HCT116 (cell line): ENCODE measurements around the gene SIPA1L3. TPM values are rescaled to one million over a fixed set of nuclear protein-coding genes. Genes with fewer than 3 reads are reported as not detected.

ENCODE experiments used
- ATAC-seq: fragments of 200-7000 bp; cut with Tn5 transposase; 2 replicates; pipeline ENCODE4 v1.9.1; 2020; ENCODE audit warnings: mild to moderate bottlenecking, moderate library complexity
- BruUV-seq: library from RNA; stranded (reverse); fragments of 400-500 nt; replicated peaks from 2 replicates; lab custom pipeline; 2021; lab: Mats Ljungman, UMichigan
- CTCF ChIA-PET: fragments of 300-600 bp; sonication (Branson Sonifier 250); formaldehyde crosslinking; loops from one replicate; lab custom pipeline; 2021; ENCODE audit warnings: antibody characterized with exemption; lab: Charles Lee
- POLR2A ChIA-PET: fragments of 300-600, 350-600 bp; sonication (Branson Sonifier 250); formaldehyde crosslinking; loops from one replicate; lab custom pipeline; 2021; ENCODE audit warnings: antibody characterized with exemption; lab: Charles Lee
- RAD21 ChIA-PET, 2 experiments: fragments of 300-600 bp; sonication (Branson Sonifier 250); formaldehyde crosslinking; loops; one replicate each; lab custom pipeline; 2023; ENCODE audit warnings: low total read pairs in 2 of 2; ENCODE audit not compliant: uncharacterized antibody in 2 of 2, unreplicated experiment in 2 of 2, low non-redundant PET in 1 of 2; lab: Charles Lee
- DNase-seq: peaks from one replicate; pipeline ENCODE4 v3.0.0-alpha.2; 2010; ENCODE audit warnings: low read depth, low spot score
- H2AFZ ChIP-seq: fragments of 200-600 bp; shearing (Covaris generic), sonication (generic); 2 replicates; pipeline ENCODE4 v1.6.1; 2017; ENCODE audit warnings: low read depth, mixed run types, mixed read lengths, antibody characterized with exemption, low read length; ENCODE audit not compliant: poor library complexity, severe bottlenecking
- H3K27ac ChIP-seq: 2 replicates; pipeline ENCODE4 v1.5.1; 2012; ENCODE audit warnings: low read depth, low read length
- H3K27me3 ChIP-seq: fragments of 200-600 bp; sonication (generic); 2 replicates; pipeline ENCODE4 v1.6.1; 2016; ENCODE audit warnings: mixed run types, low read length, mixed read lengths; ENCODE audit not compliant: insufficient read depth
- H3K36me3 ChIP-seq, 2 experiments: fragments of 200-500 bp in 1 of 2; fragments of 200-600 bp in 1 of 2; sonication (Bioruptor generic) in 1 of 2; sonication (generic) in 1 of 2; 2 replicates each; pipeline versions ENCODE4 v1.5.1 to v1.6.1; 2014 to 2016; ENCODE audit warnings: low read length in 2 of 2, inconsistent platforms in 1 of 2, mixed read lengths in 1 of 2, mixed run types in 1 of 2; ENCODE audit not compliant: insufficient read depth in 2 of 2, control insufficient read depth in 1 of 2
- H3K4me1 ChIP-seq, 2 experiments: fragments of 200-600 bp in 1 of 2; sonication (generic) in 1 of 2; 2 replicates each; pipeline versions ENCODE4 v1.5.1 to v1.6.1; 2012 to 2017; ENCODE audit warnings: low read length in 2 of 2, inconsistent platforms in 1 of 2, mild to moderate bottlenecking in 1 of 2, mixed read lengths in 1 of 2, mixed run types in 1 of 2, moderate library complexity in 1 of 2; ENCODE audit not compliant: insufficient read depth in 2 of 2, control insufficient read depth in 1 of 2
- H3K4me2 ChIP-seq: fragments of 200-600 bp; sonication (generic); 2 replicates; pipeline ENCODE4 v1.6.1; 2017; ENCODE audit warnings: mixed run types, low read length, mixed read lengths
- H3K4me3 ChIP-seq, 2 experiments: fragments of 200-600 bp in 1 of 2; sonication (generic) in 1 of 2; replicated peaks in 1 of 2; 2 replicates each; pipeline ENCODE4 v1.5.1; 2011 to 2016; ENCODE audit warnings: low read length in 2 of 2, control low read depth in 1 of 2, low read depth in 1 of 2, mild to moderate bottlenecking in 1 of 2, mixed read lengths in 1 of 2, mixed run types in 1 of 2
- H3K79me2 ChIP-seq: fragments of 200-600 bp; sonication (generic); 2 replicates; pipeline ENCODE4 v1.6.1; 2017; ENCODE audit warnings: mild to moderate bottlenecking, mixed run types, low read length, moderate library complexity, mixed read lengths; ENCODE audit not compliant: insufficient read depth
- H3K9ac ChIP-seq: fragments of 200-600 bp; sonication (generic); 2 replicates; pipeline ENCODE4 v1.6.1; 2016; ENCODE audit warnings: low read length, mixed read lengths
- H3K9me2 ChIP-seq: fragments of 200-600 bp; sonication (generic), shearing (Covaris generic); 2 replicates; pipeline ENCODE4 v1.6.1; 2017; ENCODE audit warnings: mixed run types, mild to moderate bottlenecking, moderate library complexity; ENCODE audit not compliant: insufficient read depth
- H3K9me3 ChIP-seq, 2 experiments: fragments of 200-500 bp in 1 of 2; fragments of 200-600 bp in 1 of 2; sonication (Bioruptor generic) in 1 of 2; sonication (generic) in 1 of 2; 2 replicates each; pipeline ENCODE4 v1.6.1; 2014 to 2017; ENCODE audit warnings: low read length in 2 of 2, mixed read lengths in 2 of 2, inconsistent platforms in 1 of 2, low read depth in 1 of 2, mild to moderate bottlenecking in 1 of 2, mixed run types in 1 of 2, moderate library complexity in 1 of 2; ENCODE audit not compliant: control insufficient read depth in 1 of 2, insufficient read depth in 1 of 2
- H4K20me1 ChIP-seq: fragments of 200-600 bp; sonication (generic), shearing (Covaris generic); 2 replicates; pipeline ENCODE4 v1.6.1; 2017; ENCODE audit warnings: mixed run types, mild to moderate bottlenecking, moderate library complexity; ENCODE audit not compliant: insufficient read depth
- ATF3 ChIP-seq: IDR thresholded peaks from 2 replicates; pipeline ENCODE4 v1.6.1; 2012
- EZH2phosphoT487 ChIP-seq: fragments of 200-600 bp; IDR thresholded peaks from 2 replicates; pipeline ENCODE4 v1.6.1; 2018; ENCODE audit warnings: antibody characterized with exemption, borderline replicate concordance
- JUND ChIP-seq: IDR thresholded peaks from 2 replicates; pipeline ENCODE4 v1.6.1; 2012
- POLR2A ChIP-seq: IDR thresholded peaks from 2 replicates; pipeline ENCODE4 v1.7.0; 2011; ENCODE audit warnings: borderline replicate concordance; ENCODE audit not compliant: insufficient read depth, insufficient read length; ENCODE audit errors: extremely low read depth
- POLR2AphosphoS5 ChIP-seq: IDR thresholded peaks from 2 replicates; pipeline ENCODE4 v1.6.1; 2011; ENCODE audit warnings: mild to moderate bottlenecking, low read depth, low read length, moderate library complexity
- RAD21 ChIP-seq: IDR thresholded peaks from 2 replicates; pipeline ENCODE4 v1.6.1; 2012; ENCODE audit warnings: low read depth, mild to moderate bottlenecking
- REST ChIP-seq: IDR thresholded peaks from 2 replicates; pipeline ENCODE4 v1.6.1; 2012; ENCODE audit warnings: low read depth
- SIN3A ChIP-seq: IDR thresholded peaks from 2 replicates; pipeline ENCODE4 v1.6.1; 2012; ENCODE audit warnings: low read depth
- SP1 ChIP-seq: IDR thresholded peaks from 2 replicates; pipeline ENCODE4 v1.6.1; 2012; ENCODE audit warnings: low read depth
- ZFX ChIP-seq: fragments of 450-650 bp; IDR thresholded peaks from 2 replicates; pipeline ENCODE4 v1.6.1; 2017
- ZNF274 ChIP-seq: fragments of 200-500 bp; sonication (Bioruptor generic); IDR thresholded peaks from 2 replicates; pipeline ENCODE4 v1.6.1; 2014; ENCODE audit warnings: mild to moderate bottlenecking, low read depth, low read length, inconsistent platforms
- intact Hi-C: fragments of 100-400 bp; cut with micrococcal nuclease; formaldehyde crosslinking; loops from 2 replicates; pipeline ENCODE4 v1.10.0; 2022
- total RNA-seq: library from RNA; stranded (reverse); gene quantifications from one replicate; pipeline ENCODE4 v1.2.1, GENCODE V29; 2021; ENCODE audit not compliant: unreplicated experiment

The SIPA1L3 gene
- total RNA-seq, 1 experiment from 2014 or later, result 41.8 TPM

GRCh38 chr19:38251564-38252051 is 344.6 kb downstream of the SIPA1L3 start:
- Histone ChIP-seq H3K4me1 (peaks cover 0 to 22% of the 10 kb centered on the region in 2 experiments; a peak in 1 of 4 replicates), H3K9me2 (no peaks in the 10 kb centered on the region), H3K9me3 (no peaks in the 10 kb centered on the region), H3K9ac (no peak overlapping the region), H3K27me3 (no peaks in the 10 kb centered on the region), H2AFZ (no peak overlapping the region), H3K27ac (no peak overlapping the region; the same call in 1 of the 2 replicates), H3K4me2 (no peak overlapping the region), H4K20me1 (no peaks in the 10 kb centered on the region), H3K36me3 (no peaks in the 10 kb centered on the region), H3K4me3 (no peak overlapping the region), H3K79me2 (no peaks in the 10 kb centered on the region)
- no TSS peak for BruUV-seq
- intact Hi-C loops, result no loop called here
- ChIA-PET RAD21 (no interaction called here), CTCF (no interaction called here), POLR2A (interaction anchor here (1.1 kb wide), 1 partner anchor 12 kb away, joined by 6 read pairs; the partner anchor contains the start of gene SPINT2)
- no peak for DNase-seq
- ATAC-seq, result no peak
- no peak for TF ChIP-seq SIN3A
- TF ChIP-seq EZH2phosphoT487, result no peak
- TF ChIP-seq ZFX, result no peak
- no peak for TF ChIP-seq SP1
- TF ChIP-seq REST, result no peak
- TF ChIP-seq POLR2A, result no peak
- no peak for TF ChIP-seq POLR2AphosphoS5
- TF ChIP-seq ATF3, result no peak
- TF ChIP-seq JUND, result no peak
- no peak for TF ChIP-seq RAD21
- no peak for TF ChIP-seq ZNF274
